GM06990 (cell line): ENCODE measurements around the gene PLLP.
"Not testable (repeated sequence)": the region's sequence is repeated elsewhere in the genome, so short reads cannot be mapped to it uniquely, and the experiment has no call there.

Experiments used
- DNase-seq: peaks from one replicate; pipeline ENCODE4 v3.0.0-alpha.2; 2011; ENCODE audit not compliant: insufficient read length; ENCODE audit errors: extremely low read depth
- H3K27me3 ChIP-seq: replicated peaks from 2 replicates; pipeline ENCODE4 v1.6.0; 2011; ENCODE audit warnings: low read length; ENCODE audit not compliant: control insufficient read depth, insufficient read depth
- H3K36me3 ChIP-seq: 2 replicates; pipeline ENCODE4 v1.5.1; 2011; ENCODE audit warnings: low read length; ENCODE audit not compliant: control insufficient read depth, insufficient read depth
- H3K4me3 ChIP-seq: replicated peaks from 2 replicates; pipeline ENCODE4 v1.5.1; 2011; ENCODE audit warnings: low read depth, mild to moderate bottlenecking, control low read depth, low read length
- TF ChIP-seq, protein P1 (sequence below): IDR thresholded peaks from 2 replicates; pipeline ENCODE4 v1.5.1; 2011; ENCODE audit warnings: low read length, control low read depth, mild to moderate bottlenecking, inconsistent platforms; ENCODE audit not compliant: insufficient read depth, poor library complexity, severe bottlenecking

Gene PLLP

DNA sequence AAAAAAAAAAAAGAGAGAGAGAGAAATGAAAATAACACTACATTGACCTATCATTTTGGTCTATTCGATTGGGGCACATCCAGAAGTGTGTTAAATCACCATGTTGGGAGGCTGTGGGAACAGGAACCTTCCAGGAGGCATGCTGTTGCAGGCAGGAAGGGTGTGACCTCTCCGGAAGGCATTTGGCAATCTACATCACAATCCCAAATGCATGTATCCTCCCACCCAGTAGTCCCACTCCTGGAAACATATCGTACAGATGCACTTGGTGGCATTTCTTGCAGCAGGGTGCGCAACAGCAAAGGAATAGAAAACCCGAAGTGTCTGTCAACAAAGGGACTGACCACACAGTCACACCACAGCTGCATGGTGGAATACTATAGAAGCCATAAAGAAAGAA lies 7.9 kb downstream of the PLLP start:
- H3K27me3 ChIP-seq, result no peaks in the 10 kb centered on the region
- no peaks in the 10 kb centered on the region for H3K36me3 ChIP-seq
- H3K4me3 ChIP-seq, result no peak overlapping the region
- TF ChIP-seq, protein P1, sequence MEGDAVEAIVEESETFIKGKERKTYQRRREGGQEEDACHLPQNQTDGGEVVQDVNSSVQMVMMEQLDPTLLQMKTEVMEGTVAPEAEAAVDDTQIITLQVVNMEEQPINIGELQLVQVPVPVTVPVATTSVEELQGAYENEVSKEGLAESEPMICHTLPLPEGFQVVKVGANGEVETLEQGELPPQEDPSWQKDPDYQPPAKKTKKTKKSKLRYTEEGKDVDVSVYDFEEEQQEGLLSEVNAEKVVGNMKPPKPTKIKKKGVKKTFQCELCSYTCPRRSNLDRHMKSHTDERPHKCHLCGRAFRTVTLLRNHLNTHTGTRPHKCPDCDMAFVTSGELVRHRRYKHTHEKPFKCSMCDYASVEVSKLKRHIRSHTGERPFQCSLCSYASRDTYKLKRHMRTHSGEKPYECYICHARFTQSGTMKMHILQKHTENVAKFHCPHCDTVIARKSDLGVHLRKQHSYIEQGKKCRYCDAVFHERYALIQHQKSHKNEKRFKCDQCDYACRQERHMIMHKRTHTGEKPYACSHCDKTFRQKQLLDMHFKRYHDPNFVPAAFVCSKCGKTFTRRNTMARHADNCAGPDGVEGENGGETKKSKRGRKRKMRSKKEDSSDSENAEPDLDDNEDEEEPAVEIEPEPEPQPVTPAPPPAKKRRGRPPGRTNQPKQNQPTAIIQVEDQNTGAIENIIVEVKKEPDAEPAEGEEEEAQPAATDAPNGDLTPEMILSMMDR, result no peak
- DNase-seq, result no peak

DNA sequence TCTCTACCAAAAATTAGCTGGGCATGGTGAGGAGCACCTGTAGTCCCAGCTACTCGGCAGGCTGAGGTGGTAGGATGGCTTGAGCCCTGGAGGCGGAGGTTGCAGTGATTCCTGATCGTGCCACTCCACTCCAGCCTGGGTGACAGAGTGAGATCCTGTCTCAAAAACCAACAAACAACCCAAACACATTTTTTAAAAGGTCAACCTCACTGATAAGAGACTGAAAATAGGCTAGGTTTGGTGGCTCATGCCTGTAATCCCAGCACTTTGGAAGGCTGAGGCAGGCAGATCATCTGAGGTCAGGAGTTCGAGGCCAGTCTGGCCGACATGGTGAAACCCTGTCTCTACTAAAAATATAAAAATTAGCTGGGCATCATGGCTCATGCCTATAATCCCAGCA lies 8.5 kb downstream of the PLLP start:
- not testable (repeated sequence) for H3K27me3 ChIP-seq, DNase-seq, H3K36me3 ChIP-seq, H3K4me3 ChIP-seq

DNA sequence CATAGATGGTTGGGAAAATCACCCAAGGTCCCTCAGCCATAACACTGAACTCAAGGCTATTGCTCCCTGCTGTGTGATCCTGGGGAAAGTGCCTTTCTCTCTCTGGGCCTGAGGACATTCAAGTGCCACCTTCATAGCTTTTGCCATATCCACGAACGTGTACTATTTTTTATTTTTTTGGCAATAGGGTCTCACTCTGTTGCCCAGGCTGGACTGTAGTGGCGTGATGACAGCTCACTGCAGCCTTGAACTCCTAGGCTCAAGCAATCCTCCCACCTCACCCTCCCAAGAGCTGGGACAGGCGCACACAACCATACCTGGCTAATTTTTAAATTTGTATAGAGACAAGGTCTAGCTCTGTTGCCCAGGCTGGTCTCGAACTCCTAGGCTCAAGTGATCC lies 10.6 kb downstream of the PLLP start:
- H3K4me3 ChIP-seq, result no peak overlapping the region
- no peak for DNase-seq
- TF ChIP-seq, protein P1, result no peak
- no peaks in the 10 kb centered on the region for H3K36me3 ChIP-seq
- no peaks in the 10 kb centered on the region for H3K27me3 ChIP-seq

DNA sequence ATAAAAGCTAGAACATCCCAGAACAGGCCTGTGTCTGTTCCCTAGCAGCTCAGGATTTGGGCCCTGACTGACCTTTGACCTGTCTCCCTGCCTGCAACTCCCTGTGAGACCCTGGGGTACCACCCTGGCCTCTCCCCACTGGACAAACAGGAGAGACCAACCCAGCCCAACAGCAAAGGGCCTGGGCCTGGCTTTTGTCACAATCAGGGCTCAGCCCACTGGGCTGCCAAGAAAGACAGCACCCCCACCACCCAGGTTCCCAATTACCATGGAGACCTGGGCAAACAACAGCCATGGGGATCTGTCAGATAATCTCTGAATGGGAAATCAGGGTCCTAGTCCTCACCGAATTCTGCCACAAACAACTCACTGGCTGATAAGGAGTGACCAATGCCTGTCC lies 11.1 kb downstream of the PLLP start:
- Histone ChIP-seq H3K27me3 (no peaks in the 10 kb centered on the region), H3K36me3 (no peaks in the 10 kb centered on the region), H3K4me3 (no peak overlapping the region)
- no peak for DNase-seq
- TF ChIP-seq, protein P1, result no peak

DNA sequence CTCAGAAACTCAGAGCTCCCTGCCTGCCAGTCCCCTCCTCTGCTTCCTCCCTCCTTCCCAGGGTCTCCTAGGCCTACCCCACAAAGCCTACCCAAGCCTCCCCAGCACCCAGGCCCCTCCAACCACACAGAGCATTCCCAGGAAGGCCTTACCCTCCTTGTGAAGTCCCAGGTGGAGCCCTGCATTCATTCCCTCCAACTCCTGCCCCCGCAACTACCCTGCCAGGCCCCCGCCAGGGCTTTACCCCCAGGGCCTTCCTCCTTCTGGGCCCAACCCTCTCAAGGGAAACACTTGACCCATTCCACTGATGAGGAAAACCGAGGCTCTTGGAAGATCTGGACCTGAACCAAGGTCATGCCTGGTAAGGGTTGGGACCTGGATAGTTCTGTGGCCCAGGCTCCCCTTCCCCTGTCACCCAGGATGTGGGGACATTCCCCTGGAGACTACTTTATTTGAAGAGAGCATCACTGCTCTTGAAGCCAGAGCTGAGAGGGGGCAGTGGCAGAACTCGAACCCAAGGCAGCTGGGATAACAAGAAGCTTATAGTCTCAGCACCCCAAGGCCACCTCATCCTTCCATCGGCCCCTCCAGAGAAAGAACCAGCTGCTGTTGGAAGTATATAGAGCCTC lies 12.5 kb downstream of the PLLP start:
- no peak for DNase-seq
- TF ChIP-seq, protein P1, result no peak
- H3K27me3 ChIP-seq, result no peaks in the 10 kb centered on the region
- no peaks in the 10 kb centered on the region for H3K36me3 ChIP-seq
- no peak overlapping the region for H3K4me3 ChIP-seq

DNA sequence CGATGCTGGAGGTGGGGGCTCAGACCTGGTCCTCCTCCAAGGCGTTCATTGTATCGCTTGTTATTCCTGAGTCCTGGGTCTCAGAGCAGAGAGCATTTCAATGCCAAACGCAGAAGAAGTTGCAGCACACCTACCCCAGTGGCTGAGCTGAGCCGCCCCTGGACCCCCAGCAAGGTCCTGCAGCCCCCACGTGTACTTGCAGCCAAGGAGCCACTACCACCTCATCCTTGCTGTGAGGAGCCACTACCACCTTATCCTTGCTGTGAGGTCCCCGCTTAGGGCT lies 13.5 kb downstream of the PLLP start:
- Histone ChIP-seq H3K36me3 (no peaks in the 10 kb centered on the region), H3K4me3 (no peak overlapping the region), H3K27me3 (no peaks in the 10 kb centered on the region)
- TF ChIP-seq, protein P1, result no peak
- no peak for DNase-seq
